ENCODE results near the gene VWA1. TPM values are rescaled to one million over a fixed set of nuclear protein-coding genes. Genes with fewer than 3 reads are reported as not detected.

Gene VWA1
- polyA plus RNA-seq, 2 of the 4 experiments (the other 2 are of a cell fraction), result 4.0 to 5.3 TPM

DNA sequence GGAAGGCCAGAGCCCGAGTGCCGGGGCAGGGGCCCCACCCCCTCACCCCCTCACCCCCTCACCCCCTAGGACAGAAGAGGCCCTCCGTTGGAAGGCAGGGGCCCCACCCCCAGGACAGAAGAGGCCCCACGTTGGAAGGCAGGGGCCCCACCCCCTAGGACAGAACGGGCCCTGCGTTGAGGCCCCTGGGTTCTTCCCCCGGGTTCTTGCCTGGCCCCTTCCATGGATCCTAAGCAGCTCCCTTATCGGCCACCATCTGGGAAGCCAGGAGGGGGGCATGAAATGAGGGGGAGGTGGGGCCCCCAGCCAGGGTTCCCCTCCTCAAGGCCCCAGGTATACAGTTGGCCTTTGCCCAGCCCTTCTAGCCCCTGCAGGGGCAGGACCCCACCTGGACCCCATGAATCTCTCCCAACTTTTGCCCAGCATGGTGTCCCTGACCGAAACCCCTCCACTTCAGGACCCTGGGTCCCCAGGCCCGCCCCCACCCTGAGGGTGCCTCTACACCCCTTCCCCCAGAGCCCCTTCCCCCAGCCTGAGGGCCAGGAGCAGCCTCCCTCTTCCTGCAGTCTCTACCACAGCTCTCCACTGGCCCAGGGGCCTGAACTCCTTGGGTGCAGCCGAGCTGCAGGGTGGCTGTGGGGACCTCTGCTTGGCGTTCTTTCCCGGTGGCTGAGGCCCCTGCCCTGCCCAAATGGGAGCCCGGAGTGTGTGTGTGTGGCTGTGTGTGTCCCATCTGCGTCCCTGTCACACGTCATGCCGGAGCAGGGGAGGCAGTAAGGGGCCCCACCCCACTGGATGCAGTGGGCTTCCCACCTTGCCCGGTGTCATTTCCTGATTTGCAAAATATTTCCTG, 4.3 kb upstream of the VWA1 start:
- DNase-seq (ENCODE audit: low read depth in 1 of 2, low spot score in 1 of 2) (no peak), ATAC-seq (no peak), FAIRE-seq (no peak)
- TF ChIP-seq SREBF2 (IDR thresholded peaks at IDR 0.05) (no peak), HOXA7 (CRISPR knock-in tag; IDR thresholded peaks at IDR 0.05) (no peak), TP53 (CRISPR knock-in tag; IDR thresholded peaks at IDR 0.05) (no peak), CHD4 (IDR thresholded peaks at IDR 0.05; ENCODE audit: borderline replicate concordance) (no peak), CTCF (IDR thresholded peaks at IDR 0.05) (no peak), EHF (CRISPR knock-in tag; IDR thresholded peaks at IDR 0.05) (no peak), TFCP2L1 (CRISPR knock-in tag; IDR thresholded peaks at IDR 0.05) (no peak), BCL3 (IDR thresholded peaks at IDR 0.05) (no peak), HDAC2 (IDR thresholded peaks at IDR 0.05) (no peak), CBX8 (IDR thresholded peaks at IDR 0.05) (no peak), POLR2A (IDR thresholded peaks at IDR 0.05; ENCODE audit: low read length) (no peak)
- no peak overlapping the region for H3K4me3 ChIP-seq
- H3K4me2 ChIP-seq, result no peak overlapping the region; the same call in 2 of the 3 replicates
- H3K9me3 ChIP-seq, result no peaks in the 10 kb centered on the region
- WGBS (ENCODE audit: missing lambda C conversion rate), result 91% methylated on average over 5 of the region's 18 CpGs
- ChIA-PET POLR2A (interaction anchor here (1.0 kb wide), 1 partner anchor 31 kb away, joined by 3 read pairs; no protein-coding TSS in a partner anchor), CTCF (interaction anchor here (0.6 to 4.2 kb wide), 4 partner anchors 11 to 74 kb away, joined by 3 to 16 read pairs (median 4); no protein-coding TSS in a partner anchor)
- peaks cover 44% of the 10 kb centered on the region for H3K4me1 ChIP-seq
- peak overlapping the region; percentile 27 to 76; a peak in 3 of 6 replicates for H3K27ac ChIP-seq

GRCh38 chr1:1431845-1432273, 3.6 kb upstream of the VWA1 start:
- Histone ChIP-seq H3K4me3 (no peak overlapping the region), H3K9me3 (no peaks in the 10 kb centered on the region), H3K4me1 (peaks cover 47% of the 10 kb centered on the region), H3K27ac (peak overlapping the region; percentile 27 to 76; a peak in 3 of 6 replicates), H3K4me2 (peak overlapping the region; percentile 33; the same call in 2 of the 3 replicates)
- FAIRE-seq (no peak), ATAC-seq (peak in 1 of 2 experiments; percentile 61; a peak in 3 of 6 replicates), DNase-seq (ENCODE audit: low read depth in 1 of 2, low spot score in 1 of 2) (no peak)
- no CpG with 5 or more reads among the region's 5 CpGs for WGBS (ENCODE audit: missing lambda C conversion rate)
- ChIA-PET CTCF (interaction anchor here (1.1 to 4.2 kb wide), 2 partner anchors 9 to 73 kb away, joined by 3 to 16 read pairs; no protein-coding TSS in a partner anchor), POLR2A (interaction anchor here (1.0 kb wide), 1 partner anchor 31 kb away, joined by 3 read pairs; no protein-coding TSS in a partner anchor)
- TF ChIP-seq KDM5A (IDR thresholded peaks at IDR 0.05) (no peak), PHF8 (IDR thresholded peaks at IDR 0.05; ENCODE audit: borderline replicate concordance, low read depth) (no peak), CEBPB (IDR thresholded peaks at IDR 0.05) (no peak), TFCP2L1 (CRISPR knock-in tag; IDR thresholded peaks at IDR 0.05) (no peak), ZSCAN20 (CRISPR knock-in tag; IDR thresholded peaks at IDR 0.05) (no peak), RAD21 (conservative IDR thresholded peaks at IDR 0.05 in 1 of 2, IDR thresholded peaks at IDR 0.05 in 1 of 2) (no peak), FOXS1 (CRISPR knock-in tag; IDR thresholded peaks at IDR 0.05) (no peak), JUN (IDR thresholded peaks at IDR 0.05) (no peak), ATOH8 (CRISPR knock-in tag; IDR thresholded peaks at IDR 0.05; ENCODE audit: low read depth) (no peak), GATA3 (IDR thresholded peaks at IDR 0.05; ENCODE audit: borderline replicate concordance) (no peak), ZNF302 (CRISPR knock-in tag; IDR thresholded peaks at IDR 0.05) (no peak), HOXB13 (CRISPR knock-in tag; IDR thresholded peaks at IDR 0.05; ENCODE audit: low read depth) (no peak), CHD4 (IDR thresholded peaks at IDR 0.05; ENCODE audit: borderline replicate concordance) (no peak), KDM1A (IDR thresholded peaks at IDR 0.05; ENCODE audit: low read depth) (no peak), POLR2AphosphoS2 (conservative IDR thresholded peaks at IDR 0.05; ENCODE audit: low read length) (no peak)
- TF ChIP-seq, protein P1, sequence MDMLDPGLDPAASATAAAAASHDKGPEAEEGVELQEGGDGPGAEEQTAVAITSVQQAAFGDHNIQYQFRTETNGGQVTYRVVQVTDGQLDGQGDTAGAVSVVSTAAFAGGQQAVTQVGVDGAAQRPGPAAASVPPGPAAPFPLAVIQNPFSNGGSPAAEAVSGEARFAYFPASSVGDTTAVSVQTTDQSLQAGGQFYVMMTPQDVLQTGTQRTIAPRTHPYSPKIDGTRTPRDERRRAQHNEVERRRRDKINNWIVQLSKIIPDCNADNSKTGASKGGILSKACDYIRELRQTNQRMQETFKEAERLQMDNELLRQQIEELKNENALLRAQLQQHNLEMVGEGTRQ (IDR thresholded peaks at IDR 0.05), result no peak
